Measurements from ENCODE around the gene CTIF. TPM values are rescaled to one million over a fixed set of nuclear protein-coding genes. Genes with fewer than 3 reads are reported as not detected.

CTIF gene
- polyA plus RNA-seq, 1 donor from 2014 or later: 50.2 TPM

DNA sequence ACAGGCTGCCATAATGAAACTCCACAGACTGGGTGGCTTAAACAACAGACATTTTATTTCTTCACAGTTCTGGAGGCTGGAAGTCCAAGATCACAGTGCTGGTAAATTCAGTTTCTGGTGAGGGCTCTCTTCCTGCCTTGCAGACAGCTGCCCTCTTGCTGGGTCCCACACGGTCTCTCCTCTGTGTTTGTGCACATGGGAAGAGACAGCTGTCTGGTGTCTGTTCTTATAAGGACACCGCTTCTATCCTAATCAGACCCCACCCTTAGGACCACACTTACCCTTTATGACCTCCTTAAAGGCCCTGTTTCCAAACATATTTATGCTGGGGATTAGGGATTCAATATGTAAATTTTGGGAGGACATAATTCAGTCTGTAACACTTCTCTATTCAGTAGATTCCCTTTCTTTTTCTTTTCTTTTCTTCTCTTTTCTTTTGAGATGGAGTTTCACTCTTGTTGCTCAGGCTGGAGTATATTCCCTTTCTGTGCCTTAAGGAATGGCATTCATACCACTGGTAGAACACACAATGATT is 18.9 kb downstream of the CTIF start:
- no peaks in the 10 kb centered on the region for H4K20me1 ChIP-seq (ENCODE audit: insufficient read depth)
- H2AFZ ChIP-seq (ENCODE audit: low read depth, low read length): no peak overlapping the region
- peaks cover 16% of the 10 kb centered on the region for H3K79me2 ChIP-seq (replicated peaks; ENCODE audit: insufficient read depth, low read length)
- no peaks in the 10 kb centered on the region for H3K9me2 ChIP-seq (ENCODE audit: insufficient read depth, low read length)
- no peaks in the 10 kb centered on the region for H3K9me3 ChIP-seq (ENCODE audit: low read length)
- H3K4me3 ChIP-seq (ENCODE audit: low read length): no peak overlapping the region
- no peaks in the 10 kb centered on the region for H3K36me3 ChIP-seq (ENCODE audit: insufficient read depth, low read length)
- TF ChIP-seq, protein P1, sequence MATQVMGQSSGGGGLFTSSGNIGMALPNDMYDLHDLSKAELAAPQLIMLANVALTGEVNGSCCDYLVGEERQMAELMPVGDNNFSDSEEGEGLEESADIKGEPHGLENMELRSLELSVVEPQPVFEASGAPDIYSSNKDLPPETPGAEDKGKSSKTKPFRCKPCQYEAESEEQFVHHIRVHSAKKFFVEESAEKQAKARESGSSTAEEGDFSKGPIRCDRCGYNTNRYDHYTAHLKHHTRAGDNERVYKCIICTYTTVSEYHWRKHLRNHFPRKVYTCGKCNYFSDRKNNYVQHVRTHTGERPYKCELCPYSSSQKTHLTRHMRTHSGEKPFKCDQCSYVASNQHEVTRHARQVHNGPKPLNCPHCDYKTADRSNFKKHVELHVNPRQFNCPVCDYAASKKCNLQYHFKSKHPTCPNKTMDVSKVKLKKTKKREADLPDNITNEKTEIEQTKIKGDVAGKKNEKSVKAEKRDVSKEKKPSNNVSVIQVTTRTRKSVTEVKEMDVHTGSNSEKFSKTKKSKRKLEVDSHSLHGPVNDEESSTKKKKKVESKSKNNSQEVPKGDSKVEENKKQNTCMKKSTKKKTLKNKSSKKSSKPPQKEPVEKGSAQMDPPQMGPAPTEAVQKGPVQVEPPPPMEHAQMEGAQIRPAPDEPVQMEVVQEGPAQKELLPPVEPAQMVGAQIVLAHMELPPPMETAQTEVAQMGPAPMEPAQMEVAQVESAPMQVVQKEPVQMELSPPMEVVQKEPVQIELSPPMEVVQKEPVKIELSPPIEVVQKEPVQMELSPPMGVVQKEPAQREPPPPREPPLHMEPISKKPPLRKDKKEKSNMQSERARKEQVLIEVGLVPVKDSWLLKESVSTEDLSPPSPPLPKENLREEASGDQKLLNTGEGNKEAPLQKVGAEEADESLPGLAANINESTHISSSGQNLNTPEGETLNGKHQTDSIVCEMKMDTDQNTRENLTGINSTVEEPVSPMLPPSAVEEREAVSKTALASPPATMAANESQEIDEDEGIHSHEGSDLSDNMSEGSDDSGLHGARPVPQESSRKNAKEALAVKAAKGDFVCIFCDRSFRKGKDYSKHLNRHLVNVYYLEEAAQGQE (IDR thresholded peaks at IDR 0.05; ENCODE audit: borderline replicate concordance): no peak
- TF ChIP-seq EZH2 (IDR thresholded peaks at IDR 0.05; ENCODE audit: borderline replicate concordance, insufficient read depth, low read length, poor library complexity, severe bottlenecking) (no peak), TAF1 (IDR thresholded peaks at IDR 0.05; ENCODE audit: low read depth) (no peak), SMC3 (conservative IDR thresholded peaks at IDR 0.05; ENCODE audit: poor library complexity) (no peak), MXI1 (conservative IDR thresholded peaks at IDR 0.05; ENCODE audit: poor library complexity, severe bottlenecking) (no peak), RAD21 (conservative IDR thresholded peaks at IDR 0.05) (no peak), EP300 (conservative IDR thresholded peaks at IDR 0.05; ENCODE audit: poor library complexity, severe bottlenecking) (no peak), POLR2AphosphoS5 (IDR thresholded peaks at IDR 0.05) (no peak)
- TF ChIP-seq, protein P2, sequence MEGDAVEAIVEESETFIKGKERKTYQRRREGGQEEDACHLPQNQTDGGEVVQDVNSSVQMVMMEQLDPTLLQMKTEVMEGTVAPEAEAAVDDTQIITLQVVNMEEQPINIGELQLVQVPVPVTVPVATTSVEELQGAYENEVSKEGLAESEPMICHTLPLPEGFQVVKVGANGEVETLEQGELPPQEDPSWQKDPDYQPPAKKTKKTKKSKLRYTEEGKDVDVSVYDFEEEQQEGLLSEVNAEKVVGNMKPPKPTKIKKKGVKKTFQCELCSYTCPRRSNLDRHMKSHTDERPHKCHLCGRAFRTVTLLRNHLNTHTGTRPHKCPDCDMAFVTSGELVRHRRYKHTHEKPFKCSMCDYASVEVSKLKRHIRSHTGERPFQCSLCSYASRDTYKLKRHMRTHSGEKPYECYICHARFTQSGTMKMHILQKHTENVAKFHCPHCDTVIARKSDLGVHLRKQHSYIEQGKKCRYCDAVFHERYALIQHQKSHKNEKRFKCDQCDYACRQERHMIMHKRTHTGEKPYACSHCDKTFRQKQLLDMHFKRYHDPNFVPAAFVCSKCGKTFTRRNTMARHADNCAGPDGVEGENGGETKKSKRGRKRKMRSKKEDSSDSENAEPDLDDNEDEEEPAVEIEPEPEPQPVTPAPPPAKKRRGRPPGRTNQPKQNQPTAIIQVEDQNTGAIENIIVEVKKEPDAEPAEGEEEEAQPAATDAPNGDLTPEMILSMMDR (IDR thresholded peaks at IDR 0.05; ENCODE audit: poor library complexity, severe bottlenecking): no peak
- H3K27ac ChIP-seq (ENCODE audit: low read length): no peak overlapping the region
- H3K9ac ChIP-seq (ENCODE audit: low read length): no peak overlapping the region
- no peaks in the 10 kb centered on the region for H3K27me3 ChIP-seq (ENCODE audit: insufficient read depth, low read depth, low read length)
- H3F3A ChIP-seq (ENCODE audit: insufficient read depth, low read length, poor library complexity, severe bottlenecking): no peaks in the 10 kb centered on the region
- no peak overlapping the region for H3K4me2 ChIP-seq (ENCODE audit: low read length)

DNA sequence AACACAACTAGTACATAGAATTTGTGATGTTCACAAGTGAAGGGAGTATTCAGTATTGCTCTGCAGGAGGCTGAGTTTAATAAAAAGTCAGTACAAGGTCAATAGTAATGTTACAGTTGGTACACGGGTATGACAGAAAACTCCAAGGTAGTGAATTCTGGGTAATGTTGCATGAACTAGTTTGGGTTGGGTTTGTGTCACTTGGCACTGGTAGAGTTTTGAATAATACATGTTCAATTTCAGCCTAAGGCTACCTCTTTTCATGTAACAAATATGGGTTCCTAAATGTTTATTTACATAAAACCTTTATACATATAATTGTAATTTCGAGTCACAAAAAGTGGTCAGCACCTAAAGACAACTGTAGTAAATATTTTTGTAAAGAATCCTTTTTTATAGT is 19.4 kb downstream of the CTIF start:
- H3K9ac ChIP-seq (ENCODE audit: low read length): no peak overlapping the region
- no peaks in the 10 kb centered on the region for H3F3A ChIP-seq (ENCODE audit: insufficient read depth, low read length, poor library complexity, severe bottlenecking)
- peaks cover 19% of the 10 kb centered on the region for H3K79me2 ChIP-seq (replicated peaks; ENCODE audit: insufficient read depth, low read length)
- H3K9me3 ChIP-seq (ENCODE audit: low read length): no peaks in the 10 kb centered on the region
- no peak overlapping the region for H3K4me2 ChIP-seq (ENCODE audit: low read length)
- no peak overlapping the region for H3K4me3 ChIP-seq (ENCODE audit: low read length)
- H2AFZ ChIP-seq (ENCODE audit: low read depth, low read length): no peak overlapping the region
- H3K9me2 ChIP-seq (ENCODE audit: insufficient read depth, low read length): no peaks in the 10 kb centered on the region
- H3K27me3 ChIP-seq (ENCODE audit: insufficient read depth, low read depth, low read length): no peaks in the 10 kb centered on the region
- no peaks in the 10 kb centered on the region for H4K20me1 ChIP-seq (ENCODE audit: insufficient read depth)
- no peaks in the 10 kb centered on the region for H3K36me3 ChIP-seq (ENCODE audit: insufficient read depth, low read length)
- H3K27ac ChIP-seq (ENCODE audit: low read length): no peak overlapping the region
- no peak for TF ChIP-seq POLR2AphosphoS5 (IDR thresholded peaks at IDR 0.05)
- TF ChIP-seq, protein P1 (IDR thresholded peaks at IDR 0.05; ENCODE audit: borderline replicate concordance): no peak
- TF ChIP-seq SMC3 (conservative IDR thresholded peaks at IDR 0.05; ENCODE audit: poor library complexity): no peak
- TF ChIP-seq RAD21 (conservative IDR thresholded peaks at IDR 0.05): no peak
- TF ChIP-seq MXI1 (conservative IDR thresholded peaks at IDR 0.05; ENCODE audit: poor library complexity, severe bottlenecking): no peak

All from neural cell (in vitro differentiated cells).